Measurements from ENCODE around the gene TALDO1. TPM values are rescaled to one million over a fixed set of nuclear protein-coding genes. Genes with fewer than 3 reads are reported as not detected.

Gene TALDO1
- total and polyA plus RNA-seq, 2 of the 8 experiments (the other 6 are each of a cell fraction or from before 2014, with no cell fraction given): 265 to 308 TPM

DNA sequence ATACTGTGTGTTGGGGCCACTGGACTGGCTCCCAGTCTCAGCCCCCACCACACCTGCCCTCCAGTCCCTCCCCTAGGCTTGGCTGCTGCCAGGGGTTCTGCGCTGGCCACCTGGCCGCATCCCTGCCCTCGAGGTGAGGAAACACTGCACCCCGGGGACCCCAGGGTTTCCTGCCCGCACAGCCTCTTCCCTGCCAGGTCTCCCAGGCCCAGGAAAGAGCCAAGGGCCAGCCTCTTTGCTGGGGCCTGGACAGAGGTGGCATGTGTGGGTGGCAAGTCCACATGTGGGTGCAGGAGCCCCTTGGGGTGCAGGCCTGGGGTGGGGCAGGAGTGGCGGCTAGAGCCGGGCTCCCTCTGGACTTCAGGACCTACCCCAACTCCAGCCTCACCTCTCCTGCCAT lies 38.8 kb upstream of the TALDO1 start (continued):
- TF ChIP-seq, protein P1, sequence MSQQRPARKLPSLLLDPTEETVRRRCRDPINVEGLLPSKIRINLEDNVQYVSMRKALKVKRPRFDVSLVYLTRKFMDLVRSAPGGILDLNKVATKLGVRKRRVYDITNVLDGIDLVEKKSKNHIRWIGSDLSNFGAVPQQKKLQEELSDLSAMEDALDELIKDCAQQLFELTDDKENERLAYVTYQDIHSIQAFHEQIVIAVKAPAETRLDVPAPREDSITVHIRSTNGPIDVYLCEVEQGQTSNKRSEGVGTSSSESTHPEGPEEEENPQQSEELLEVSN (IDR thresholded peaks at IDR 0.05): no peak
- TF ChIP-seq, protein P2, sequence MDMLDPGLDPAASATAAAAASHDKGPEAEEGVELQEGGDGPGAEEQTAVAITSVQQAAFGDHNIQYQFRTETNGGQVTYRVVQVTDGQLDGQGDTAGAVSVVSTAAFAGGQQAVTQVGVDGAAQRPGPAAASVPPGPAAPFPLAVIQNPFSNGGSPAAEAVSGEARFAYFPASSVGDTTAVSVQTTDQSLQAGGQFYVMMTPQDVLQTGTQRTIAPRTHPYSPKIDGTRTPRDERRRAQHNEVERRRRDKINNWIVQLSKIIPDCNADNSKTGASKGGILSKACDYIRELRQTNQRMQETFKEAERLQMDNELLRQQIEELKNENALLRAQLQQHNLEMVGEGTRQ (IDR thresholded peaks at IDR 0.05; ENCODE audit: low read length): no peak
- no peak for TF ChIP-seq GABPA (IDR thresholded peaks at IDR 0.05; ENCODE audit: borderline replicate concordance, insufficient read depth, low read length)

All from H1 (cell line).